Panc1 (cell line): ENCODE data around the gene AUNIP.

ENCODE experiments used
- CTCF ChIP-seq: fragments of 450-650 bp; IDR thresholded peaks from 2 replicates; pipeline ENCODE4 v1.5.1; 2017; ENCODE audit warnings: mild to moderate bottlenecking
- POLR2AphosphoS5 ChIP-seq: IDR thresholded peaks from 2 replicates; pipeline ENCODE4 v1.6.1; 2012; ENCODE audit warnings: mild to moderate bottlenecking, low read depth, low read length, moderate library complexity
- REST ChIP-seq, 2 experiments: IDR thresholded peaks; 2 replicates each; pipeline ENCODE4 v1.6.1; 2011 to 2012; ENCODE audit warnings: low read depth in 2 of 2, control low read depth in 1 of 2, low read length in 1 of 2, mild to moderate bottlenecking in 1 of 2, moderate library complexity in 1 of 2; ENCODE audit not compliant: insufficient read depth in 1 of 2

DNA sequence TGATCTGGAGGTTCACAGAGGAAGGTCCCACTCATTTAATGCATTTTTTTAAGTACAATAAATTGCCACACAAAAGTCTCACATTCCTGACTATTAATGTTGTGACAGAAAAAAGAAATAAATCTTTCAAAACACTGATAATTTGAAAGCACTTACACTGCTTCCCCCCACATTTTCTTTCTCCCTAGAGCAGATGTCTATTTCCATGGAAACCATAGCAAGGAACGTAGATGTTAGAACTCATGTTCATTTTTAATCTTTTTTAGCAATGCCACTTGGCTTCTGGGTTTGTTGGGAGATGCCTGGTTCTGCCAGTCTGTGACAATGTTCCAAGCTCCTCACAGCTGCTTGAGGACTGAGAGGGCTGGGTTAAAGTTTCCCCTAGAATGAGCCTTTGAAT lies 48.9 kb upstream of the AUNIP start:
- no peak for TF ChIP-seq CTCF
- TF ChIP-seq POLR2AphosphoS5 = no peak
- TF ChIP-seq REST (IDR thresholded peaks at IDR 0.05; ENCODE audit: insufficient read depth in 1 of 2, low read depth in 2 of 2, low read length in 1 of 2) = no peak
